NOMO-1 (cell line): ENCODE results near the gene RFT1.
"Not testable (repeated sequence)": the region's sequence is repeated elsewhere in the genome, so short reads cannot be mapped to it uniquely, and the experiment has no call there.

Experiments
- DNase-seq, 2 experiments: peaks; one replicate each; lab custom pipeline; 2025; ENCODE audit not compliant: unreplicated experiment in 2 of 2; lab: John Stamatoyannopoulos, UW

Gene RFT1

GRCh38 chr3:53073553-53074365 is 56.5 kb downstream of the RFT1 start:
- no peak for DNase-seq

- DNase-seq = peak; percentile 73 to 84
Observed at GRCh38 chr3:53072653-53073552, 57.3 kb downstream of the RFT1 start.

GRCh38 chr3:53071882-53072431 is 58.3 kb downstream of the RFT1 start:
- no peak for DNase-seq

- DNase-seq = no peak
Observed at GRCh38 chr3:53069422-53070068, 60.7 kb downstream of the RFT1 start.

- DNase-seq = no peak
Observed at GRCh38 chr3:53068176-53068575, 62.1 kb downstream of the RFT1 start.

- DNase-seq = no peak
Observed at GRCh38 chr3:53067567-53067966, 62.7 kb downstream of the RFT1 start.

- DNase-seq = no peak
Observed at GRCh38 chr3:53065841-53066480, 64.3 kb downstream of the RFT1 start.

GRCh38 chr3:53062905-53063304 is 67.3 kb downstream of the RFT1 start:
- no peak for DNase-seq

- DNase-seq = no peak
Observed at GRCh38 chr3:53056442-53056841, 73.8 kb downstream of the RFT1 start.

- DNase-seq = not testable (repeated sequence)
Observed at GRCh38 chr3:53054233-53054632, 76.0 kb downstream of the RFT1 start.

- no peak for DNase-seq
Observed at GRCh38 chr3:53051929-53052328, 78.3 kb downstream of the RFT1 start.

- DNase-seq = no peak
Observed at GRCh38 chr3:53049987-53050386, 80.2 kb downstream of the RFT1 start.

- peak; percentile 66 to 78 for DNase-seq
Observed at GRCh38 chr3:53046171-53047170, 83.8 kb downstream of the RFT1 start.

- DNase-seq = peak; percentile 39 to 54
Observed at GRCh38 chr3:53045518-53046170, 84.6 kb downstream of the RFT1 start, which contains the start of gene SFMBT1. TSS of gene SFMBT1 (minus strand) at chr3:53046073. CDS start at chr3:52969128, 76,945 bp downstream.

- DNase-seq = peak; percentile 54 to 70
Observed at GRCh38 chr3:53044711-53045517, 85.3 kb downstream of the RFT1 start.

GRCh38 chr3:53044371-53044710 is 85.9 kb downstream of the RFT1 start:
- no peak for DNase-seq

GRCh38 chr3:53043738-53044137 is 86.5 kb downstream of the RFT1 start:
- DNase-seq = no peak

- no peak for DNase-seq
Observed at GRCh38 chr3:53042651-53043050, 87.6 kb downstream of the RFT1 start.
